ENCODE data around the gene ZNF511.

ZNF511 gene

DNA sequence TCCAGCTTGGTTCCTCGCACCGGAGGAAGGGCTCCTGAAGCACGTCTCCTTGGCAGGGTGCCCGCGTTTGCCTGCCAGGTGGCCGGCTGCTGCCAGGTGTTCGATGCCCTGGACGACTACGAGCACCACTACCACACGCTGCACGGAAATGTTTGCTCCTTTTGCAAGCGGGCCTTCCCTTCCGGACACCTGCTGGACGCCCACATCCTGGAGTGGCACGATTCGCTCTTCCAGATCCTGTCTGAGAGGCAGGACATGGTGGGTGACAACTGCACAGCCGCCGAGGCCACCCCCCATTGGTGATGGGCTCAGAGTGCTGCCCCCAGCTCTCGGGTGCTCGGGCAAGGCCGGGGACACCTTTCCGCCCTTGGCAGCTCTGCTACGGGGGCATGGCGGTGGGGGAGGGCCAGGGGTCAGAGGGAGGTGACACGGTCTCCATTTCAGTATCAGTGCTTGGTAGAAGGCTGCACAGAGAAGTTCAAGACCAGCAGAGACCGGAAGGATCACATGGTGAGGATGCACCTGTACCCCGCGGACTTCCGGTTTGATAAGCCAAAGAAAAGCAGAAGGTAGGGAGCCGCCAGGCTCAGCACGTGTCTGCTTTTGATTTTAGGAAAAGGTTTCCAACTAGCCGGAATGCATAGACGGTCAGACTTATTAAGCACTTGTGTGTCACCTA lies 1.1 kb downstream of the ZNF511 start:
- peak overlapping the region; percentile 39 for H3K4me3 ChIP-seq (ENCODE audit: low read length)
- H3K4me1 ChIP-seq (ENCODE audit: insufficient read depth, low read length), result no peaks in the 10 kb centered on the region
- WGBS, result 96% methylated on average over 33 of the region's 33 CpGs
- H3K9me3 ChIP-seq (ENCODE audit: insufficient read depth, low read depth, low read length), result no peaks in the 10 kb centered on the region
- no peaks in the 10 kb centered on the region for H3K27me3 ChIP-seq (ENCODE audit: insufficient read depth, low read length)
- no peak overlapping the region for H3K27ac ChIP-seq (ENCODE audit: low read depth, low read length)
- peaks cover 30% of the 10 kb centered on the region for H3K36me3 ChIP-seq (ENCODE audit: insufficient read depth, low read length)
- no peak overlapping the region for H3K9ac ChIP-seq (ENCODE audit: low read depth, low read length)

DNA sequence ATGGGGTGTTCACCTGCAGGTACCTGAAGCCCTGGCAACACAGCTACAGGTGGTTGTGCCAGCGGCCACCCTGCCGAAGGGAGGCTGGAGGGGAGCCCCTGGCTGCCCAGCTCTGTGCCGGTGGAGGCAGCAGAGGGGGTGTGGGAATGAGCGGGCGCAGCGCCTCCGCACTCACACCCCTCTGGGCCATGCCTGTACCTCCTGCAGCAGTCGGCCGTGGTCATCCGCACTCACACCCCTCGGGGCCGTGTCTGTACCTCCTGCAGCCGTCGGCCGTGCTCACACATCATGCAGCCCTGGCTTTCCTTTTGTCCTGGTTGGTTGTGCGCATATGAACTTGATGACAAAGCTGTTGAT lies 1.7 kb downstream of the ZNF511 start:
- Histone ChIP-seq H3K4me3 (ENCODE audit: low read length) (no peak overlapping the region), H3K9me3 (ENCODE audit: insufficient read depth, low read depth, low read length) (no peaks in the 10 kb centered on the region), H3K36me3 (ENCODE audit: insufficient read depth, low read length) (peaks cover 30% of the 10 kb centered on the region), H3K9ac (ENCODE audit: low read depth, low read length) (no peak overlapping the region), H3K4me1 (ENCODE audit: insufficient read depth, low read length) (no peaks in the 10 kb centered on the region), H3K27me3 (ENCODE audit: insufficient read depth, low read length) (no peaks in the 10 kb centered on the region), H3K27ac (ENCODE audit: low read depth, low read length) (no peak overlapping the region)
- 97% methylated on average over 16 of the region's 16 CpGs for WGBS

DNA sequence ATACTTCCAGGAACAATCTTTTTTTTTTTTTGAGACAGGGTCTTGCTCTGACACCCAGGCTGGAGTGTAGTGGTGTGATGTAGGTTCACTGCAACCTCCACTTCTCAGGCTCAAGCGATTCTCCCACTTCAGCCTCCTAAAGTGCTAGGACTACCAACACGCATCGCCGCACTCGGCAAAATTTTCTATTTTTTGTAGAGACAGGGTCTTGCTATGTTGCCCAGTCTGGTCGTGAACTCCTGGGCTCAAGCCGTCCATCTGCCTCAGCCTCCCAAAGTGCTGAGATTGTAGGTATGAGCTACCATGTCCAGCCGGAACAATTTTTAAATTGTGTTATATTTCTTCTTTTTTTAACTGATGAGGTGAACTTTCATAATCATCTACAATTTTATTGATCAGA lies 2.1 kb downstream of the ZNF511 start:
- no peaks in the 10 kb centered on the region for H3K4me1 ChIP-seq (ENCODE audit: insufficient read depth, low read length)
- 96% methylated on average over 7 of the region's 8 CpGs for WGBS

DNA sequence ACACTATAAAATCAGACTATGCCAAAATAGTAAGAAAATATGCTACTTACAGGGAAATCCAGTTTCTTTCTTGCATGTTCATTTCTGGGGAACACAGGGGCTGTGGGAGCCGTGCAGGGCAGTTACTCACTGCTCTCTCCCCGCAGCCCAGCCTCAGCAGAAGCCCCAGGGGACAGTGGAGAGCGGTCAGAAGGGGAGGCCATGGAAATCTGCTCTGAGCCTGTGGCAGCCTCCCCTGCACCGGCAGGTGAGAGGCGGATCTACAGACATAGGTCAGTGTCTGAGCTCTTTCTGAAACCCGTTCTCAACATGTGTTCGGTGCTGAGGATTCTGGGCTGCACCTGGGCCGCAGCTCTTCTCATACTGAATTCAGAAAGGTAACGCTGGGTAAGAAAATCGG lies 2.9 kb downstream of the ZNF511 start:
- Histone ChIP-seq H3K9me3 (ENCODE audit: insufficient read depth, low read depth, low read length) (no peaks in the 10 kb centered on the region), H3K4me1 (ENCODE audit: insufficient read depth, low read length) (no peaks in the 10 kb centered on the region), H3K4me3 (ENCODE audit: low read length) (no peak overlapping the region), H3K27me3 (ENCODE audit: insufficient read depth, low read length) (no peaks in the 10 kb centered on the region), H3K9ac (ENCODE audit: low read depth, low read length) (no peak overlapping the region), H3K36me3 (ENCODE audit: insufficient read depth, low read length) (peaks cover 30% of the 10 kb centered on the region), H3K27ac (ENCODE audit: low read depth, low read length) (no peak overlapping the region)
- 93% methylated on average over 10 of the region's 10 CpGs for WGBS

More for the DNA sequence above, 2.1 kb downstream of the ZNF511 start:
- H3K27me3 ChIP-seq (ENCODE audit: insufficient read depth, low read length), result no peaks in the 10 kb centered on the region
- H3K4me3 ChIP-seq (ENCODE audit: low read length), result no peak overlapping the region
- H3K9me3 ChIP-seq (ENCODE audit: insufficient read depth, low read depth, low read length), result no peaks in the 10 kb centered on the region
- H3K36me3 ChIP-seq (ENCODE audit: insufficient read depth, low read length), result peaks cover 30% of the 10 kb centered on the region
- no peak overlapping the region for H3K9ac ChIP-seq (ENCODE audit: low read depth, low read length)
- H3K27ac ChIP-seq (ENCODE audit: low read depth, low read length), result no peak overlapping the region

DNA sequence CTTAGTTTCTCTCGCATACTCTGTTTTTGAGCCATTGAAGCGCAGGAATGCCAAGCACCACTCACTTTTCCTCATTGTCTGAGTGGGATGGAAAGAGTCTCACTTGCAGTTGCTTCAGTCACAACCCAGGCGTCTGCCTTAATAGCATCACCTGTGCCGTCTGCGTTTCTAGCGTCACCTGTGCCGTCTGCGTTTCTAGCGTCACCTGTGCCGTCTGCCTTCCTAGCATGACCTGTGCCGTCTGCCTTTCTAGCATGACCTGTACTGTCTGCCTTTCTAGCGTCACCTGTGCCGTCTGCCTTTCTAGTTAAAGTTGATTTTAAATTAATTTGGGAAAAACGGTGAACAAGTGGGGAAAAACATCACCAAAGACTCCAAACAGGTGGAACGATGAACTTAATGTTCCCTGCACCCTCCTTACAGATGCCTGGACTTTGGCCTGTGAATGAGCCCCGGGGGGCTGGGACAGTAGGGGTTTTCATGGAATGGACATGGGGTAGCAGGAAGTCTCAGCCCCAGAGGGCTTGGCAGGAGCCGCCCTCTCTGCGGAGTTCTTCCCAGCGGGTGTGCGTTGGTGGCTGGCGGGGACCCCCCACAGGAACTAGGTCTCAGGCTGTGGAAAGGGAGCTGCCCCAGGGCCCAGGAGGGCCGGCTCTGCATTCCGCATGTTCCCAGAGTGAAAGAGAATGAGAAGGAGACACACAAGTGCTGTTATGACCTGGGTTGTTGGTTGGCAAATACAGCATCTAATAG lies 3.5 kb downstream of the ZNF511 start:
- Histone ChIP-seq H3K27me3 (ENCODE audit: insufficient read depth, low read length) (no peaks in the 10 kb centered on the region), H3K27ac (ENCODE audit: low read depth, low read length) (no peak overlapping the region), H3K4me3 (ENCODE audit: low read length) (no peak overlapping the region), H3K4me1 (ENCODE audit: insufficient read depth, low read length) (no peaks in the 10 kb centered on the region), H3K9me3 (ENCODE audit: insufficient read depth, low read depth, low read length) (no peaks in the 10 kb centered on the region), H3K36me3 (ENCODE audit: insufficient read depth, low read length) (peaks cover 30% of the 10 kb centered on the region), H3K9ac (ENCODE audit: low read depth, low read length) (no peak overlapping the region)
- 94% methylated on average over 23 of the region's 23 CpGs for WGBS

DNA sequence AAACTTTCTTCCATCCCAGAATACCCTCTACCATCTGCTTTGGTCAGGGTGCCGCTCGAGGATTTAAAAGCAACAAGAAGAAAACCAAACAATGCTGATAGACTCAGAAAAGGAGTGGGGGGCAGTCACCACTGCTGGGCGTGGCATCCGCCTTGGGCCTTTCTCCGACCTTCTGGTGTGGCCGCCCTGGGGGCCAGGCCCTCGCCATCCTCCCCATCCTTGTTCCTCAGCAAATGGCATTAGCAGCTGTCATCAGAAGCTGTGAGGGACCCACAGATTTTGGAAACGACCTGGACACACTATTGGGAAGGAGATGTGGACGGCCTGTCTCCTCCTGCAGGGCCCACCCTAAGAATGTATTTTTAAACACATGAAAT lies 4.0 kb downstream of the ZNF511 start:
- WGBS, result 91% methylated on average over 9 of the region's 9 CpGs
- no peak overlapping the region for H3K27ac ChIP-seq (ENCODE audit: low read depth, low read length)
- no peaks in the 10 kb centered on the region for H3K4me1 ChIP-seq (ENCODE audit: insufficient read depth, low read length)
- no peak overlapping the region for H3K4me3 ChIP-seq (ENCODE audit: low read length)
- H3K9ac ChIP-seq (ENCODE audit: low read depth, low read length), result no peak overlapping the region
- no peaks in the 10 kb centered on the region for H3K27me3 ChIP-seq (ENCODE audit: insufficient read depth, low read length)
- no peaks in the 10 kb centered on the region for H3K9me3 ChIP-seq (ENCODE audit: insufficient read depth, low read depth, low read length)
- peaks cover 30% of the 10 kb centered on the region for H3K36me3 ChIP-seq (ENCODE audit: insufficient read depth, low read length)

DNA sequence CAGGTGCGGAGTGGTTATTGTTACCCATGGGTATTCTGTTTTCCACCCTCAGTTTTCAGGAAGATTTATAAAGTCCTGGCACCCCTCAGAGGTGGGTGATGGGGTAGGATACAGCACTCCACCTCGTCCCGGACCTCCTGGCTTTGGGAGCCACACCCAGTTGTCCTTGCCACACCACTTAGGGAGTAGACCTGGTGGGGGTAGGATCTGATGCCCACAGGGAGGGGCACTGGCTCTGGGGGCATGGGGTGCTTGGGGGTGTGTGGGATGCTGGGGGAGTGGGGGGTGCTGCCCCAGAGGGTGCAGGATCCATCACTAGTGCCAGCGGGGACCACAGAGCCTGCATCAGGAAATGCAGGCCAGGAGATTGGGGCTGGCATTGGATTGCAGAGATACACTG lies 4.5 kb downstream of the ZNF511 start:
- H3K9me3 ChIP-seq (ENCODE audit: insufficient read depth, low read depth, low read length), result no peaks in the 10 kb centered on the region
- no peaks in the 10 kb centered on the region for H3K4me1 ChIP-seq (ENCODE audit: insufficient read depth, low read length)
- H3K9ac ChIP-seq (ENCODE audit: low read depth, low read length), result no peak overlapping the region
- H3K27ac ChIP-seq (ENCODE audit: low read depth, low read length), result no peak overlapping the region
- H3K4me3 ChIP-seq (ENCODE audit: low read length), result no peak overlapping the region
- no peaks in the 10 kb centered on the region for H3K27me3 ChIP-seq (ENCODE audit: insufficient read depth, low read length)
- 98% methylated on average over 4 of the region's 4 CpGs for WGBS
- peaks cover 30% of the 10 kb centered on the region for H3K36me3 ChIP-seq (ENCODE audit: insufficient read depth, low read length)

DNA sequence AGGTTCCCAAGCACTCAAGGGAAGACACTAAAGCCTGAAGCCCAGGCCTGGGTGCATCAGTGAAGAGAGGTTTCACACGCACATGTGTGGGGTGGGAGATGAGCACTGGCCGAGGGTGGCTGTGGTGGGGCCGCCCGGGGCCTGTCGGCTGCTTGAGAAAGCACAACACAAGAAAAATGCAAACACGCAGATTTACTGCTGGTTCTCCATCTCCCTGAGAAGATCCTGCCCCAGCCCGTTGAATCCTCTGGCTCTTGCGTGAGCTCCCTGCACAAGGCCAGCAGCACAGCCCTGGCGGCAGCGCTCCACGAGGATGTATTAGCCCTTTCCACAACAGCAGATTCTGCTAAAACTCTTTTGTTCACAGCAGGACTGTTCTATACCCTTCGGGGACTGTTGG lies 6.2 kb downstream of the ZNF511 start:
- Histone ChIP-seq H3K4me3 (ENCODE audit: low read length) (no peak overlapping the region), H3K4me1 (ENCODE audit: insufficient read depth, low read length) (no peaks in the 10 kb centered on the region), H3K36me3 (ENCODE audit: insufficient read depth, low read length) (peaks cover 30% of the 10 kb centered on the region), H3K27me3 (ENCODE audit: insufficient read depth, low read length) (peaks cover 10% of the 10 kb centered on the region), H3K9ac (ENCODE audit: low read depth, low read length) (no peak overlapping the region), H3K27ac (ENCODE audit: low read depth, low read length) (no peak overlapping the region), H3K9me3 (ENCODE audit: insufficient read depth, low read depth, low read length) (no peaks in the 10 kb centered on the region)
- WGBS, result 92% methylated on average over 12 of the region's 12 CpGs

DNA sequence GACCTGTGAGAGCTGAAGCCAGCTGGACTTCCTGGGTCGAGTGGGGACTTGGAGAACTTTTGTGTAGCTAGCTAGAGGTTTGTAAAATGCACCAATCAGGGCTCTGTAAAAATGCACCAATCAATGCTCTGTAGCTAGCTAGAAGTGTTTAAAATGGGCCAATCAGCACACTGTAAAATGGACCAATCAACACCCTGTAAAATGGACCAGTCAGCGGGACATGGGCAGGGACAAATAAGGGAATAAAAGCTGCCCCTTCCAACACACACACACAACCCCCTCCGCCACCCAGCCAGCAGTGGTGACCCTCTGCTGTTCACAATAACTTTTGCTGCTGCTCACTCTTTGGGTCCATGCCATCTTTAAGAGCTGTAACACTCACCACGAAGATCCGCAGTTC lies 7.1 kb downstream of the ZNF511 start:
- H3K4me3 ChIP-seq (ENCODE audit: low read length), result no peak overlapping the region
- H3K9ac ChIP-seq (ENCODE audit: low read depth, low read length), result no peak overlapping the region
- no peak overlapping the region for H3K27ac ChIP-seq (ENCODE audit: low read depth, low read length)
- H3K36me3 ChIP-seq (ENCODE audit: insufficient read depth, low read length), result peaks cover 21% of the 10 kb centered on the region
- H3K27me3 ChIP-seq (ENCODE audit: insufficient read depth, low read length), result peaks cover 15% of the 10 kb centered on the region
- H3K9me3 ChIP-seq (ENCODE audit: insufficient read depth, low read depth, low read length), result no peaks in the 10 kb centered on the region
- 87% methylated on average over 5 of the region's 5 CpGs for WGBS
- no peaks in the 10 kb centered on the region for H3K4me1 ChIP-seq (ENCODE audit: insufficient read depth, low read length)

DNA sequence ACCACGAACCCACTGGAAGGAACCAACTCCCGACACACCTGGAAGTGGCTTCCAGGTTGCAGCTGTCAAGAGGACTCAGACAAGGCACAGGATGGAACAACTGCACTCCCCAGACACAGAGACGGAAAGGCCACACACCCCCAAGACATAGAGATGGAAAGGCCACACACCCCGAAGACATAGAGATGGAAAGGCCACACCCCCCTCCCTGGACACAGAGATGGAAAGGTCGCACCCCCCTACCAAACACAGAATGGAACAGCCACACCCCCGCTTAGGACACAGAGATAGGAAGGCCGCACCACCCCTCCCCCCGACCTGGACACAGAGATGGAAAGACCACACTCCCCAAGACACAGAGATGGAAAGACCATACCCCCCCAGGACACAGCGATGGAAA lies 7.6 kb downstream of the ZNF511 start:
- H3K27me3 ChIP-seq (ENCODE audit: insufficient read depth, low read length), result peaks cover 15% of the 10 kb centered on the region
- no peaks in the 10 kb centered on the region for H3K9me3 ChIP-seq (ENCODE audit: insufficient read depth, low read depth, low read length)
- H3K9ac ChIP-seq (ENCODE audit: low read depth, low read length), result no peak overlapping the region
- no peak overlapping the region for H3K4me3 ChIP-seq (ENCODE audit: low read length)
- H3K27ac ChIP-seq (ENCODE audit: low read depth, low read length), result no peak overlapping the region
- WGBS, result 91% methylated on average over 6 of the region's 9 CpGs
- no peaks in the 10 kb centered on the region for H3K4me1 ChIP-seq (ENCODE audit: insufficient read depth, low read length)
- H3K36me3 ChIP-seq (ENCODE audit: insufficient read depth, low read length), result peaks cover 17% of the 10 kb centered on the region

DNA sequence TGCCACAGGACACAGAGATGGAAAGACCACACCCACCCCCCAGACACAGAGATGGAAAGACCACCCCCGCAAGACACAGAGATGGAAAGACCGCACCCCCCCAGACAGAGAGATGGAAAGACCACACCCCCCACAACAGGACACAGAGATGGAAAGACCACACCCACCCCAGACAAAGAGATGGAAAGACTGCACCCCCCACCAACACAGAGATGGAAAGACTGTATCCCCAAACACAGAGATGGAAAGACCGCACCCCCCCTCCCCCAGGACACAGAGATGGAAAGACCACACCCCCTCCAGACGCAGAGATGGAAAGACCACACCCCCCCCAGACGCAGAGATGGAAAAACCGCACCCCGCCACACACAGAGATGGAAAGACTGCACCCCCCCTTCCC lies 8.0 kb downstream of the ZNF511 start:
- Histone ChIP-seq H3K9ac (ENCODE audit: low read depth, low read length) (no peak overlapping the region), H3K27me3 (ENCODE audit: insufficient read depth, low read length) (peaks cover 15% of the 10 kb centered on the region), H3K4me3 (ENCODE audit: low read length) (no peak overlapping the region), H3K4me1 (ENCODE audit: insufficient read depth, low read length) (no peaks in the 10 kb centered on the region), H3K27ac (ENCODE audit: low read depth, low read length) (no peak overlapping the region), H3K9me3 (ENCODE audit: insufficient read depth, low read depth, low read length) (no peaks in the 10 kb centered on the region), H3K36me3 (ENCODE audit: insufficient read depth, low read length) (peaks cover 12% of the 10 kb centered on the region)
- WGBS, result 71% methylated on average over 3 of the region's 7 CpGs

Measured in HUES64 (cell line).